ENCODE data around the gene DOCK11. TPM values are rescaled to one million over a fixed set of nuclear protein-coding genes. Genes with fewer than 3 reads are reported as not detected.

Gene DOCK11
- total and polyA plus RNA-seq, 2 donors (not counting 1 experiment from before 2014, with no cell fraction given): 31.0 to 83.5 TPM

DNA sequence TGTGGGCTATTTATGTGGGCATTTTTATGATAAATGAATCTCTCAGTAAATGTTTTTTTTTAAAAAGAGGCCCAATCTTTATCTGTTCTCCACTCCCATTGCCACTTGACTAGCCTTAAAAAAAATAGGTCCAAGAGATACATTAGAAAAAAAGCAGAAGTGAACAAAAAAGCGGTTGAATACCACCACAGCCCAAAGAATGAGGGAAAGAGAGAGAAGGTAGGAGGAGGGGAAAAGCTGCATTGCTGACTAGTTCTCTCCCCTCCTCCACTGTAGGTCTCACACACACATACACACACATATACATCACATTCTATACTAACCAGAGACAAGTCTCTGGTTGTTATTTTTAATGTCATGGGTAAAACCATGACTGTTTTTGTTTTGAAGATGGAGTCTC is 136.0 kb downstream of the DOCK11 start:
- no peak overlapping the region for H3K4me3 Mint-ChIP-seq
- Histone ChIP-seq H3K27me3 (replicated peaks in 1 of 4; ENCODE audit: control extremely low read depth in 1 of 4, control insufficient read depth in 3 of 4, insufficient read depth in 4 of 4, low read length in 3 of 4) (no peaks in the 10 kb centered on the region), H3K9me3 (ENCODE audit: control extremely low read depth in 1 of 3, control insufficient read depth in 2 of 3, insufficient read depth in 1 of 3, low read length in 2 of 3) (peaks cover 0 to 4% (median 0%) of the 10 kb centered on the region in 3 donors), H4K20me1 (ENCODE audit: control insufficient read depth, insufficient read depth, low read length, poor library complexity, severe bottlenecking) (no peaks in the 10 kb centered on the region), H3K79me2 (ENCODE audit: control insufficient read depth, insufficient read depth, low read length) (no peaks in the 10 kb centered on the region), H3K4me2 (replicated peaks; ENCODE audit: low read depth, low read length, poor library complexity, severe bottlenecking) (no peak overlapping the region), H3K4me1 (ENCODE audit: control insufficient read depth in 2 of 2, insufficient read depth in 2 of 2, low read length in 2 of 2) (peaks cover 16 to 17% of the 10 kb centered on the region in 2 donors), H3K36me3 (replicated peaks in 1 of 2; ENCODE audit: control extremely low read depth in 1 of 2, control insufficient read depth in 1 of 2, extremely low read depth in 1 of 2, insufficient read depth in 2 of 2, low read length in 1 of 2) (peaks cover 0 to 52% of the 10 kb centered on the region in 2 experiments), H3K4me3 (ENCODE audit: control extremely low read depth in 1 of 5, extremely low read depth in 1 of 5, insufficient read depth in 1 of 5, low read depth in 2 of 5, low read length in 4 of 5) (no peak overlapping the region), H2AFZ (ENCODE audit: insufficient read depth, low read depth, low read length, poor library complexity, severe bottlenecking) (no peak overlapping the region), H3K27ac (ENCODE audit: low read length in 2 of 2) (peak overlapping the region in 1 of 2 donors; percentile 34), H3K9ac (ENCODE audit: low read length) (no peak overlapping the region)
- ATAC-seq (ENCODE audit: low read depth) (peak; percentile 70), DNase-seq (peak; percentile 60)
- TF ChIP-seq, protein P1, sequence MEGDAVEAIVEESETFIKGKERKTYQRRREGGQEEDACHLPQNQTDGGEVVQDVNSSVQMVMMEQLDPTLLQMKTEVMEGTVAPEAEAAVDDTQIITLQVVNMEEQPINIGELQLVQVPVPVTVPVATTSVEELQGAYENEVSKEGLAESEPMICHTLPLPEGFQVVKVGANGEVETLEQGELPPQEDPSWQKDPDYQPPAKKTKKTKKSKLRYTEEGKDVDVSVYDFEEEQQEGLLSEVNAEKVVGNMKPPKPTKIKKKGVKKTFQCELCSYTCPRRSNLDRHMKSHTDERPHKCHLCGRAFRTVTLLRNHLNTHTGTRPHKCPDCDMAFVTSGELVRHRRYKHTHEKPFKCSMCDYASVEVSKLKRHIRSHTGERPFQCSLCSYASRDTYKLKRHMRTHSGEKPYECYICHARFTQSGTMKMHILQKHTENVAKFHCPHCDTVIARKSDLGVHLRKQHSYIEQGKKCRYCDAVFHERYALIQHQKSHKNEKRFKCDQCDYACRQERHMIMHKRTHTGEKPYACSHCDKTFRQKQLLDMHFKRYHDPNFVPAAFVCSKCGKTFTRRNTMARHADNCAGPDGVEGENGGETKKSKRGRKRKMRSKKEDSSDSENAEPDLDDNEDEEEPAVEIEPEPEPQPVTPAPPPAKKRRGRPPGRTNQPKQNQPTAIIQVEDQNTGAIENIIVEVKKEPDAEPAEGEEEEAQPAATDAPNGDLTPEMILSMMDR (IDR thresholded peaks at IDR 0.05): no peak
- TF ChIP-seq EZH2 (IDR thresholded peaks at IDR 0.05; ENCODE audit: borderline replicate concordance, insufficient read depth, low read depth, low read length, poor library complexity, severe bottlenecking): no peak
- ChIA-PET POLR2A (interaction anchor here (0.6 kb wide), 1 partner anchor 100 kb away, joined by 11 read pairs; no protein-coding TSS in a partner anchor), CTCF (interaction anchor here (0.6 to 4.3 kb wide), 3 partner anchors 31 to 176 kb away, joined by 3 to 15 read pairs (median 3); no protein-coding TSS in a partner anchor)
- no peaks in the 10 kb centered on the region for H3K9me3 Mint-ChIP-seq (ENCODE audit: insufficient read depth)
- no peaks in the 10 kb centered on the region for H3K27me3 Mint-ChIP-seq
- intact Hi-C loops (cut with micrococcal nuclease): loop anchor here (5.0 kb wide), 1 partner anchor 176 kb away; no protein-coding TSS in a partner anchor
- H3K4me1 Mint-ChIP-seq: peaks cover 29% of the 10 kb centered on the region
- H3K27ac Mint-ChIP-seq: peak overlapping the region; percentile 82
- WGBS (ENCODE audit: insufficient coverage): no CpG with 5 or more reads among the region's 1 CpG

DNA sequence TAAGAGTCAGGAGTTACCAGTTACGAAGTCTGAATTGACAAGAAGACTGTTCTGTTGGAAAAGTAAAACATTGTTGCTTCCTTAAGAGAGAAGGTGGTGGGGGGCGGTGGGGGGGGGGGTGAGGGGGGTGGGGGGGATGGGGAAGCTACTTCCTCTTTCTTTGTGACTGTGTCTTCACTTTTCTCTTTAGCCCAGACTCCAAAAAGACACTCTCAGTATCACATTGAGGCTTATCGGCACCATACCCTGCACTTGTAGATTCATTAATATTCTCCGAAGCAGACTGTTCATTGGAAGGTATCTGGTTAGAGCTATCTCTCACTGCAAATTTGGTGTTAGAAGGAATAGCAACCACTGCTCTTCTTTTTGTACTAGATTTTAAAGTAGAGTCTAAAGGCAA is 137.2 kb downstream of the DOCK11 start:
- peaks cover 29% of the 10 kb centered on the region for H3K4me1 Mint-ChIP-seq
- TF ChIP-seq EZH2 (IDR thresholded peaks at IDR 0.05; ENCODE audit: borderline replicate concordance, insufficient read depth, low read depth, low read length, poor library complexity, severe bottlenecking): no peak
- TF ChIP-seq, protein P1 (IDR thresholded peaks at IDR 0.05): no peak
- intact Hi-C loops (cut with micrococcal nuclease): loop anchor here (5.0 kb wide), 1 partner anchor 174 kb away; no protein-coding TSS in a partner anchor
- CTCF ChIA-PET: interaction anchor here (4.3 kb wide), 1 partner anchor 175 kb away, joined by 15 read pairs; no protein-coding TSS in a partner anchor
- POLR2A ChIA-PET: interaction anchor here (0.5 to 0.6 kb wide), 3 partner anchors 137 to 372 kb away, joined by 3 to 4 read pairs (median 3); partner anchors contain the start of gene DOCK11
- H3K27me3 Mint-ChIP-seq: no peaks in the 10 kb centered on the region
- H3K36me3 ChIP-seq (replicated peaks in 1 of 2; ENCODE audit: control extremely low read depth in 1 of 2, control insufficient read depth in 1 of 2, extremely low read depth in 1 of 2, insufficient read depth in 2 of 2, low read length in 1 of 2): peaks cover 0 to 46% of the 10 kb centered on the region in 2 experiments
- no peak overlapping the region for H3K4me3 ChIP-seq (ENCODE audit: control extremely low read depth in 1 of 5, extremely low read depth in 1 of 5, insufficient read depth in 1 of 5, low read depth in 2 of 5, low read length in 4 of 5)
- ATAC-seq (ENCODE audit: low read depth) (no peak), DNase-seq (peak; percentile 32)
- H2AFZ ChIP-seq (ENCODE audit: insufficient read depth, low read depth, low read length, poor library complexity, severe bottlenecking): no peak overlapping the region
- no peaks in the 10 kb centered on the region for H3K79me2 ChIP-seq (ENCODE audit: control insufficient read depth, insufficient read depth, low read length)
- peak overlapping the region in 1 of 2 donors; percentile 41 for H3K27ac ChIP-seq (ENCODE audit: low read length in 2 of 2)
- H3K9ac ChIP-seq (ENCODE audit: low read length): no peak overlapping the region
- no peak overlapping the region for H3K4me3 Mint-ChIP-seq
- peak overlapping the region; percentile 30 for H3K4me2 ChIP-seq (replicated peaks; ENCODE audit: low read depth, low read length, poor library complexity, severe bottlenecking)
- H3K9me3 Mint-ChIP-seq (ENCODE audit: insufficient read depth): no peaks in the 10 kb centered on the region
- peaks cover 0 to 4% (median 0%) of the 10 kb centered on the region in 3 donors for H3K9me3 ChIP-seq (ENCODE audit: control extremely low read depth in 1 of 3, control insufficient read depth in 2 of 3, insufficient read depth in 1 of 3, low read length in 2 of 3)
- no CpG with 5 or more reads among the region's 4 CpGs for WGBS (ENCODE audit: insufficient coverage)
- H4K20me1 ChIP-seq (ENCODE audit: control insufficient read depth, insufficient read depth, low read length, poor library complexity, severe bottlenecking): no peaks in the 10 kb centered on the region
- no peaks in the 10 kb centered on the region for H3K27me3 ChIP-seq (replicated peaks in 1 of 4; ENCODE audit: control extremely low read depth in 1 of 4, control insufficient read depth in 3 of 4, insufficient read depth in 4 of 4, low read length in 3 of 4)
- peak overlapping the region; percentile 57 for H3K27ac Mint-ChIP-seq
- peaks cover 16 to 17% of the 10 kb centered on the region in 2 donors for H3K4me1 ChIP-seq (ENCODE audit: control insufficient read depth in 2 of 2, insufficient read depth in 2 of 2, low read length in 2 of 2)
